ENCODE results near the gene CHD9.

The CHD9 gene

GRCh38 chr16:53131363-53132071 is 76.7 kb downstream of the CHD9 start:
- Histone ChIP-seq H3K9ac (peak overlapping the region; percentile 77 to 94 (median 88)), H3K9me3 (replicated peaks in 1 of 11) (no peaks in the 10 kb centered on the region), H4K20me1 (peaks cover 0 to 32% (median 17%) of the 10 kb centered on the region in 11 experiments; a peak in 15 of 22 replicates), H3K4me1 (peaks cover 12 to 34% (median 30%) of the 10 kb centered on the region in 10 experiments), H3K4me3 (peak overlapping the region; percentile 74 to 90 (median 82)), H3K36me3 (no peaks in the 10 kb centered on the region; a peak in 1 of 22 replicates), H3K27me3 (no peaks in the 10 kb centered on the region), H3K27ac (peak overlapping the region in 10 of 11 experiments; percentile 58 to 93 (median 86); a peak in 21 of 22 replicates), H3K4me2 (peak overlapping the region; percentile 86 to 98 (median 94))
- TF ChIP-seq Cebpa-rat (IDR thresholded peaks at IDR 0.05): no peak

DNA sequence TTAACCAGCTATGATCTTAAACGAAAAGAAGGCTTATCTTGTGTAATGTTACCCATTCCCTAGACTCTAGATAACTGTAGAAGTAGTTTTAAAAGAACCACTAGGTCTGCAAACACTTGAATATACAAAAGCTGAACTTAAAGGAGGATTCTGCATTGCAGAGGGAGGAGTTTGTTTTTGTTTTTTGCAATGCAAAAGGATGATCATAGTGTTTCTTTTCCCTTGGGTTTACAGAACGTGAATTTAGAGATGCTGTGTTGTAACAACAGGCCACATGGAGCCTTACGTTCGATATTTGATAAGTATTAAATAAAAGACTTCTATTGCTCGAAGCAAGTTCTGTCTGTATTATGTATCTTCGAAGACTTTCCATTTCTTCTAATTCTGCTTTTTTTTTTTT is 77.6 kb downstream of the CHD9 start:
- TF ChIP-seq Cebpa-rat (IDR thresholded peaks at IDR 0.05): no peak
- H3K9me3 ChIP-seq (replicated peaks in 1 of 11): no peaks in the 10 kb centered on the region
- H3K36me3 ChIP-seq: no peaks in the 10 kb centered on the region; a peak in 2 of 22 replicates
- peaks cover 0 to 41% (median 17%) of the 10 kb centered on the region in 11 experiments; a peak in 15 of 22 replicates for H4K20me1 ChIP-seq
- H3K4me1 ChIP-seq: peaks cover 12 to 34% (median 30%) of the 10 kb centered on the region in 10 experiments
- H3K4me2 ChIP-seq: peak overlapping the region; percentile 36 to 98 (median 92); a peak in 21 of 22 replicates
- no peaks in the 10 kb centered on the region for H3K27me3 ChIP-seq
- peak overlapping the region in 5 of 10 experiments; percentile 76 to 82 (median 79); a peak in 7 of 20 replicates for H3K4me3 ChIP-seq
- peak overlapping the region in 1 of 11 experiments; percentile 90; a peak in 2 of 22 replicates for H3K27ac ChIP-seq
- H3K9ac ChIP-seq: peak overlapping the region in 8 of 11 experiments; percentile 77 to 94 (median 88); a peak in 11 of 22 replicates

DNA sequence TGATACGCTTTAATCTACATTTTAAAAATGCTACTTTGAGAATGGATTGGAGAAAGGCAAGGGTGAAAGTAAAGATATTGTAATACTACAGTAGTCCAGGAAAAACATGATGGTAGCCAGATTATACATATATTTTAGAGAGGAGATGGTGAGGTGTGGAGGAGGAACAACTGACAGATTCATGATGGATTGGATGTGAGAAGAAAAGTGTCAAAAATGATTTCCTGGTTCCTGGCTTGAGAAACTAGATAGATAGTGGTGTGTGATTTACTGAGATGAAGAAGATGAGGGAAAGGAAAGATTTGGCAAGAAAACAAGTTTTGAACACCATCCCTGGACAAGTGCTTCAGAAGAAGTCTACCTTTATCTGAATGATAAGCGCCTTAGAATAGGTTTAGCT is 80.5 kb downstream of the CHD9 start:
- Histone ChIP-seq H4K20me1 (peaks cover 0 to 56% (median 21%) of the 10 kb centered on the region in 11 experiments; a peak in 15 of 22 replicates), H3K9me3 (replicated peaks in 1 of 11) (no peaks in the 10 kb centered on the region), H3K4me2 (no peak overlapping the region), H3K4me3 (no peak overlapping the region), H3K9ac (no peak overlapping the region), H3K36me3 (no peaks in the 10 kb centered on the region; a peak in 2 of 22 replicates), H3K27me3 (no peaks in the 10 kb centered on the region), H3K4me1 (peaks cover 0 to 20% (median 13%) of the 10 kb centered on the region in 10 experiments; a peak in 12 of 20 replicates), H3K27ac (no peak overlapping the region)
- no peak for TF ChIP-seq Cebpa-rat (IDR thresholded peaks at IDR 0.05)

GRCh38 chr16:53142823-53143568 is 88.2 kb downstream of the CHD9 start:
- Histone ChIP-seq H3K27me3 (no peaks in the 10 kb centered on the region), H3K27ac (no peak overlapping the region), H3K36me3 (peaks cover 0 to 20% (median 4%) of the 10 kb centered on the region in 11 experiments; a peak in 13 of 22 replicates), H3K9ac (no peak overlapping the region), H3K4me2 (no peak overlapping the region), H4K20me1 (peaks cover 0 to 33% (median 5%) of the 10 kb centered on the region in 11 experiments; a peak in 8 of 22 replicates), H3K4me1 (no peaks in the 10 kb centered on the region), H3K9me3 (replicated peaks in 1 of 11) (peaks cover 2 to 8% (median 4%) of the 10 kb centered on the region in 11 experiments; a peak in 20 of 22 replicates), H3K4me3 (no peak overlapping the region)
- TF ChIP-seq Cebpa-rat (IDR thresholded peaks at IDR 0.05): no peak

- Histone ChIP-seq H3K4me2 (no peak overlapping the region), H3K27ac (no peak overlapping the region), H3K36me3 (peaks cover 4 to 44% (median 25%) of the 10 kb centered on the region in 11 experiments; a peak in 21 of 22 replicates), H4K20me1 (peaks cover 0 to 20% (median 7%) of the 10 kb centered on the region in 11 experiments; a peak in 12 of 22 replicates), H3K9ac (no peak overlapping the region), H3K4me3 (no peak overlapping the region), H3K4me1 (no peaks in the 10 kb centered on the region), H3K9me3 (replicated peaks in 1 of 11) (peaks cover 26 to 41% (median 35%) of the 10 kb centered on the region in 11 experiments; a peak in 20 of 22 replicates), H3K27me3 (no peaks in the 10 kb centered on the region)
- TF ChIP-seq Cebpa-rat (IDR thresholded peaks at IDR 0.05): no peak
These were observed 92.8 kb downstream of the CHD9 start for GRCh38 chr16:53147500-53148065.

DNA sequence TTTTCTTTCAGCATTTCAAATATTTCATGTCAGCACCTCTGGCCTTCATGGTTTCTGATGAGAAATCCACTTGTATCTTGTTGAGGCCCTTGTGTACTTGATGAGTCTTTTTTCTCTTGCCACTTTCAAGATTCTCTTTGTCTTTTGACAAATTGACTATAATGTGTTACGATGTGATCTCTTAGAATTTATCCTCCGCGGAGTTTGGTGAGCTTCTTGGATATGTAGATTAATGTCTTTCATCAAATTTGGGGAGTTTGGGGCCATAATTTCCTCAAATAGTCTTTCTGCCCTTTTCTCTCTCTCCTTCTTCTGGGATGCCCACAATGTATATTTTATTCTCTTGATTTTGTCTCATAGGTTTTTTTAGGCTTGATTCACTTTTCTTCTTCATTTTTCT is 96.0 kb downstream of the CHD9 start:
- H3K9ac ChIP-seq: no peak overlapping the region
- no peaks in the 10 kb centered on the region for H3K27me3 ChIP-seq
- H3K4me3 ChIP-seq: no peak overlapping the region
- peaks cover 7 to 53% (median 29%) of the 10 kb centered on the region in 11 experiments for H3K36me3 ChIP-seq
- TF ChIP-seq Cebpa-rat (IDR thresholded peaks at IDR 0.05): no peak
- no peak overlapping the region for H3K4me2 ChIP-seq
- peaks cover 26 to 41% (median 35%) of the 10 kb centered on the region in 11 experiments; a peak in 20 of 22 replicates for H3K9me3 ChIP-seq (replicated peaks in 1 of 11)
- no peak overlapping the region for H3K27ac ChIP-seq
- 0 out of 20 replicates have a peak, but pooled peaks cover 0 to 4% (median 0%) of the 10 kb centered on the region in 10 experiments for H3K4me1 ChIP-seq
- H4K20me1 ChIP-seq: peaks cover 0 to 38% (median 20%) of the 10 kb centered on the region in 11 experiments; a peak in 15 of 22 replicates

- TF ChIP-seq Cebpa-rat (IDR thresholded peaks at IDR 0.05): no peak
- H3K4me3 ChIP-seq: no peak overlapping the region
- H3K27ac ChIP-seq: no peak overlapping the region
- H3K9ac ChIP-seq: no peak overlapping the region; a peak in 1 of 22 replicates
- peaks cover 26 to 41% (median 35%) of the 10 kb centered on the region in 11 experiments; a peak in 20 of 22 replicates for H3K9me3 ChIP-seq (replicated peaks in 1 of 11)
- H3K4me2 ChIP-seq: no peak overlapping the region
- H3K36me3 ChIP-seq: peaks cover 23 to 66% (median 44%) of the 10 kb centered on the region in 11 experiments
- no peaks in the 10 kb centered on the region for H3K27me3 ChIP-seq
- H4K20me1 ChIP-seq: peaks cover 0 to 42% (median 20%) of the 10 kb centered on the region in 11 experiments; a peak in 15 of 22 replicates
- 0 out of 20 replicates have a peak, but pooled peaks cover 0 to 4% (median 0%) of the 10 kb centered on the region in 10 experiments for H3K4me1 ChIP-seq
These were observed 97.5 kb downstream of the CHD9 start for GRCh38 chr16:53152329-53152728.

DNA sequence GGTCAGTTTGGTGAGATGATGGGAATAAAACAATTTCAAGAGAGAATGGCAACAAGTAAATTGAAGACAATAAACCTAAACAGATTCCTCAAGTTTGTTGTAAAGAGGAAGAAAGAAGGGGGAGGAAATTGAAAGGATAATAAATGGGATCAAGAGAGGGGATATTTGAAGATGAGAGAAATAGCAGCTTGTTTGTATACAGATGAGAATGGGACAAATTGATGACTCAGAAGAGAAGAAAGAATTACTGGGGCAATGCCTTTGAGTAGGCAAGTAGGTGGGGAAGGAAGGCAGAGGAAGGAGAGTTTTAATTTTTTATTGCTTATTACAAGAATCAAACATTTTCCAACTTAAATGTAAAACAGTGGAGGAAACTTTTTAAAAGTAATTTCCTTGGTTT is 98.3 kb downstream of the CHD9 start:
- TF ChIP-seq Cebpa-rat (IDR thresholded peaks at IDR 0.05): no peak
- Histone ChIP-seq H4K20me1 (peaks cover 0 to 42% (median 20%) of the 10 kb centered on the region in 11 experiments; a peak in 15 of 22 replicates), H3K9me3 (replicated peaks in 1 of 11) (peaks cover 21 to 33% (median 28%) of the 10 kb centered on the region in 11 experiments; a peak in 20 of 22 replicates), H3K9ac (no peak overlapping the region), H3K36me3 (peaks cover 25 to 62% (median 43%) of the 10 kb centered on the region in 11 experiments), H3K4me2 (no peak overlapping the region), H3K4me3 (no peak overlapping the region), H3K4me1 (0 out of 20 replicates have a peak, but pooled peaks cover 0 to 4% (median 0%) of the 10 kb centered on the region in 10 experiments), H3K27me3 (no peaks in the 10 kb centered on the region), H3K27ac (no peak overlapping the region)
